AG09309 (cell line): ENCODE results near the gene PRRC2B.
"Not testable (repeated sequence)": the region's sequence is repeated elsewhere in the genome, so short reads cannot be mapped to it uniquely, and the experiment has no call there.

Experiments used
- DNase-seq: peaks from one replicate; pipeline ENCODE4 v3.0.0-alpha.2; 2010; ENCODE audit warnings: low read depth
- H3K4me3 ChIP-seq: 2 replicates; pipeline ENCODE4 v1.5.1; 2011; ENCODE audit warnings: mild to moderate bottlenecking, low read depth, low read length, moderate library complexity; ENCODE audit not compliant: control insufficient read depth
- CTCF ChIP-seq: IDR thresholded peaks from 2 replicates; pipeline ENCODE4 v1.5.1; 2011; ENCODE audit warnings: mild to moderate bottlenecking, low read depth, low read length, inconsistent platforms; ENCODE audit not compliant: insufficient read depth, control insufficient read depth; ENCODE audit errors: missing control alignments

PRRC2B gene

GRCh38 chr9:131443648-131444047, 49.8 kb downstream of the PRRC2B start:
- no peak for DNase-seq
- TF ChIP-seq CTCF: no peak
- H3K4me3 ChIP-seq: no peak overlapping the region

- no peak for DNase-seq
- no peak overlapping the region for H3K4me3 ChIP-seq
- no peak for TF ChIP-seq CTCF
These were observed 52.4 kb downstream of the PRRC2B start for GRCh38 chr9:131446276-131446675.

GRCh38 chr9:131447148-131447547, 53.3 kb downstream of the PRRC2B start:
- no peak for TF ChIP-seq CTCF
- DNase-seq: no peak
- H3K4me3 ChIP-seq: no peak overlapping the region

GRCh38 chr9:131447600-131447999, 53.7 kb downstream of the PRRC2B start:
- no peak for TF ChIP-seq CTCF
- no peak overlapping the region for H3K4me3 ChIP-seq
- DNase-seq: no peak

GRCh38 chr9:131448818-131449217, 54.9 kb downstream of the PRRC2B start:
- no peak overlapping the region for H3K4me3 ChIP-seq
- DNase-seq: no peak
- TF ChIP-seq CTCF: no peak

GRCh38 chr9:131449276-131449675, 55.4 kb downstream of the PRRC2B start:
- TF ChIP-seq CTCF: no peak
- DNase-seq: no peak
- H3K4me3 ChIP-seq: no peak overlapping the region

- no peak for DNase-seq
- no peak overlapping the region for H3K4me3 ChIP-seq
- no peak for TF ChIP-seq CTCF
These were observed 60.1 kb downstream of the PRRC2B start for GRCh38 chr9:131454028-131454427.

GRCh38 chr9:131455655-131456054, 61.8 kb downstream of the PRRC2B start:
- not testable (repeated sequence) for H3K4me3 ChIP-seq, DNase-seq
